Measurements from ENCODE around the gene EYA2. TPM values are rescaled to one million over a fixed set of nuclear protein-coding genes. Genes with fewer than 3 reads are reported as not detected.

EYA2 gene
- total RNA-seq, 1 donor from 2014 or later: 0.62 TPM

DNA sequence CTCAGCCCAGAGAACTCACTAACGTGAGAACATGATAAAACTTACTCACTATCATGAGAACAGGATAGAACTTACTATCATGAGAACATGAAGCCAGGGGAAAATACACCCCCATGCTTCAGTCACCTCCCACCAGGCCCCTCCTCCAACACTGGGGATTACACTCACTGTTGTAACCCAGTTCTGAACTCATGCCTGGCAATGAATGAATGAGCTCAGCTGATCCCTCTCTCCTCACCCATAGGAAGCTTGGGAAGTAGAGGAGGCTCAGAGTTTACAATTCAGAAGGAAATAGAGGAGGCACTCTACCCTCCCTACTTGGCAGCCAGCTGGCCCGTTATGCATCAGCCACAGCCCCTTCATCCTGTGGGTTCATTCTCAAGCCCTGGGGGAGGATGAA, 102.5 kb downstream of the EYA2 start:
- Mint-ChIP-seq H3K36me3 (ENCODE audit: low read depth) (no peaks in the 10 kb centered on the region), H3K4me3 (no peak overlapping the region), H3K27me3 (peaks cover 4% of the 10 kb centered on the region), H3K9me3 (no peaks in the 10 kb centered on the region), H3K4me1 (peaks cover 11% of the 10 kb centered on the region), H3K27ac (no peak overlapping the region)
- ATAC-seq (ENCODE audit: low read depth) (no peak), DNase-seq (no peak)
- no peak for TF ChIP-seq CTCF (IDR thresholded peaks at IDR 0.05)
- ChIA-PET CTCF (no interaction called here), POLR2A (no interaction called here)
- intact Hi-C loops (cut with micrococcal nuclease): no loop called here

DNA sequence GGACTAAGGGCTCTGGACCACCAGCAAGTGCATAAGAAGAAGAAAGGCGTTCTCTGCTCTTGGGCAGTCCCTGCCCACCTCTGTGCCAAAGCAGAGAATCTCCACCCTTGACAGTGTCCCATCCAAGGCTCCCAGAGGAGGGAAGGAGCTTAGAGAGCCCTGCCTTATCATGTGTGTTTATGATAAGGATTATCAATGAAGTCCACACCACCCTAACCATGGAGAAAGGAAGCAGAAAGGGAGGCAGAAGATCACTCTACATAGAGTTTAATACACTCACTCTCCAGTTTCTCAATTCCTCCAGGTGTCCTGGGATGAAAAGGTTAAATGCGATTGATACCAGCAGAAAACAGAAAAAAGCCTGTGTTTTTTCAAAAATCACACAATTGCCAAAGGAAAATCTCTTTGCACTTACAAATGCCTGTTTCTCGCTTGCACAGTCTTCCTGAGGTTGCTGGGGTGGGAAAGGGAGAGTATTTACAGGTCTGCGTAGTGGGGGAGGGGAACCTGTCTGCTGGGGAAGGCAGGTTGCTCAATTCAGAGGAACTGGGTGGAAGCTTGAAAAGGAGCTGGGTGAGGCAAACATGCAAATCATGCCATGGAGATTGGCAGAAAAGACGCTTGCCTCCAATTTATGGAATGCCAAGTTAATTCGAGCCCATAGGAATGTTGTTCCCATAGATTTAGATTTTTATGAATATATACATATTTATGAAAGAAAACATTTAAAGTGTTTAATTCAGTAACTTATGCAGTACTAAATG, 104.0 kb downstream of the EYA2 start:
- H3K4me3 Mint-ChIP-seq: no peak overlapping the region
- peaks cover 12% of the 10 kb centered on the region for H3K27me3 Mint-ChIP-seq
- no peak overlapping the region for H3K27ac Mint-ChIP-seq
- H3K36me3 Mint-ChIP-seq (ENCODE audit: low read depth): no peaks in the 10 kb centered on the region
- H3K4me1 Mint-ChIP-seq: peaks cover 9% of the 10 kb centered on the region
- DNase-seq: no peak
- CTCF ChIA-PET: no interaction called here
- POLR2A ChIA-PET: no interaction called here
- H3K9me3 Mint-ChIP-seq: no peaks in the 10 kb centered on the region
- no peak for ATAC-seq (ENCODE audit: low read depth)
- intact Hi-C loops (cut with micrococcal nuclease): no loop called here
- TF ChIP-seq CTCF (IDR thresholded peaks at IDR 0.05): no peak

DNA sequence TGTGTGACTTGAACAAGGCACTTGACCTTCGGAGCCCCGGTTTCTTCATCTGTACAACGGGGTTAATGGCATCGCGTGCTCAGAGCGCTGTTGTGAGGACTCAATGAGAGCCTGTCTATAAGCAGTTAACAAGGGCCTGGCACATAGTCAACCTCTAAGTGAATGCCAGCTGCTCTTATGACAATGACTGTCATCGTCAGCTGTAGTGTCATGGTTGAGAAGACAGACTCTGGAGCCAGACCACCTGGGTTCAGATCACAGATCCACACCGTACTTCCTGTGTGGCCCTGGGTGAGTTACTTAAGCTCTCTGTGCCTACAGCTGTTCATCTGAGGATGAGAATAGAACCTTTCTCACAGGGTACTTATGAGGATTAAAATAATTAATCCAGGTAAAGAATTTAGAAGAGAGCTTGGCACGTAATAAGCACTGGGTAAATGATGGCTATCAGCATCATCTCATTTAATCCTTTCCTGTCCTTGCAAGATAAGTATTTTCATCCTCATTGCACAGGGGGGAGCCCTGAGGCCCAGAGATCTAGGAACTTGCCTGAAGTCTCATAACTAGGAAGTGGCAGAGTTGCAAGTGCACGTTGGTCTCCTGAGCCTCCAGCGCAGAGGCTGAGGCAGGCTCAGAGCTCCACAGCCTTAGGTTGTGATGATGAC, 105.3 kb downstream of the EYA2 start:
- no peak for TF ChIP-seq CTCF (IDR thresholded peaks at IDR 0.05)
- H3K27me3 Mint-ChIP-seq: peaks cover 17% of the 10 kb centered on the region
- ATAC-seq (ENCODE audit: low read depth): no peak

GRCh38 chr20:47003223-47003622, 108.6 kb downstream of the EYA2 start:
- Mint-ChIP-seq H3K27me3 (peaks cover 17% of the 10 kb centered on the region), H3K27ac (no peak overlapping the region), H3K4me1 (no peaks in the 10 kb centered on the region), H3K4me3 (no peak overlapping the region), H3K36me3 (ENCODE audit: low read depth) (no peaks in the 10 kb centered on the region), H3K9me3 (peaks cover 3% of the 10 kb centered on the region)
- ATAC-seq (ENCODE audit: low read depth) (no peak), DNase-seq (no peak)
- no peak for TF ChIP-seq CTCF (IDR thresholded peaks at IDR 0.05)
- intact Hi-C loops (cut with micrococcal nuclease): no loop called here
- ChIA-PET POLR2A (no interaction called here), CTCF (no interaction called here)

More for the DNA sequence above, 105.3 kb downstream of the EYA2 start:
- ChIA-PET POLR2A (no interaction called here), CTCF (no interaction called here)
- peaks cover 3% of the 10 kb centered on the region for H3K9me3 Mint-ChIP-seq
- H3K4me3 Mint-ChIP-seq: no peak overlapping the region
- no peaks in the 10 kb centered on the region for H3K4me1 Mint-ChIP-seq
- intact Hi-C loops (cut with micrococcal nuclease): no loop called here
- no peak overlapping the region for H3K27ac Mint-ChIP-seq
- no peaks in the 10 kb centered on the region for H3K36me3 Mint-ChIP-seq (ENCODE audit: low read depth)
- DNase-seq: no peak

DNA sequence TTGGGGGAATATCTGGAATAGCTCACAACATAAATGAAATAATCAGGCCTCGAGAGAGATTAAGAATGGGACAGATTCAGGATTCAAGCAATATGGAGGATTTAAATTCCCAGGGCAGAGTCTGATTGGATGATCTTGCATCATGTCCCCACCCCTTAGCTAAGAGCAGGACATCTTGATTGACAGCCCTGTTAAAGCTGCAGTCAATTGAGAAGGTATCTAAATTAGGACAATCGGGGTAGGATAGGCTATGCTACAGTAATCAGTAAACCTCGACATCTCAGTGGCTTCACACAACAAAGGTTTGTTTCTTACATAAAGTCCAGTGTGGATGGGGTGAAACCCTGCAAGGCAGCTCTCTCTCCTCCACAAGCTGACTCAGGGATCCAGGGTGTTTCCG, 109.5 kb downstream of the EYA2 start:
- POLR2A ChIA-PET: no interaction called here
- no peak overlapping the region for H3K4me3 Mint-ChIP-seq
- peaks cover 3% of the 10 kb centered on the region for H3K9me3 Mint-ChIP-seq
- H3K36me3 Mint-ChIP-seq (ENCODE audit: low read depth): no peaks in the 10 kb centered on the region
- CTCF ChIA-PET: no interaction called here
- DNase-seq (no peak), ATAC-seq (ENCODE audit: low read depth) (no peak)
- no peaks in the 10 kb centered on the region for H3K4me1 Mint-ChIP-seq
- intact Hi-C loops (cut with micrococcal nuclease): no loop called here
- TF ChIP-seq CTCF (IDR thresholded peaks at IDR 0.05): no peak
- H3K27ac Mint-ChIP-seq: no peak overlapping the region
- H3K27me3 Mint-ChIP-seq: peaks cover 17% of the 10 kb centered on the region
